ENCODE data around the gene SMS.

DNA sequence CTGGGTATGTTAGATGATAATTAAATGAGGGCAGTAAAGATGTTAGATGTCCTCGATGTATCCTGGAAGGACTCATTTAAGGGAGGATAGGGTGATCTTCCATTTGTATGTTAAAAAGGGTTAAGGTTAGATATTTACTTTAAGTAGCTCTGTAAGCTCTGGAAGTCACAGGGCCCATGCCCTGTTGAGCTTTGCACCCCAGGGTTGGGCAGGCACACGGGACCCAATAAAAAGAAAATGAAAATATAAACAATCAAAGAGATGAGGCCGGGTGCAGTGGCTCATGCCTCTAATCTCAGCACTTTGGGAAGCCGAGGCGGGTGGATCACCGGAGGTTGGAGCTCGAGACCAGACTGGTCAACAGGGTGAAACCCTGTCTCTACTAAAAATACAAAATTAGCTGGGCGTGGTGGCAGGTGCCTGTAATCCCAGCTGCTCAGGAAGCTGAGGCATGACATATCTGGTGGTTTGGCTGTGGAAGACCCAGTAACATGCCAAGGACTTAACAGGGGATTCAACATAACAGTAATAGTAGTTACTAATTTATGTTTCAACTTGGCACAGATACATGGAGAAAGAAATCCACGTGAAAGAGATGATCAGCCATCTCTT, 74.7 kb downstream of the SMS start:
- TF ChIP-seq, protein P1, sequence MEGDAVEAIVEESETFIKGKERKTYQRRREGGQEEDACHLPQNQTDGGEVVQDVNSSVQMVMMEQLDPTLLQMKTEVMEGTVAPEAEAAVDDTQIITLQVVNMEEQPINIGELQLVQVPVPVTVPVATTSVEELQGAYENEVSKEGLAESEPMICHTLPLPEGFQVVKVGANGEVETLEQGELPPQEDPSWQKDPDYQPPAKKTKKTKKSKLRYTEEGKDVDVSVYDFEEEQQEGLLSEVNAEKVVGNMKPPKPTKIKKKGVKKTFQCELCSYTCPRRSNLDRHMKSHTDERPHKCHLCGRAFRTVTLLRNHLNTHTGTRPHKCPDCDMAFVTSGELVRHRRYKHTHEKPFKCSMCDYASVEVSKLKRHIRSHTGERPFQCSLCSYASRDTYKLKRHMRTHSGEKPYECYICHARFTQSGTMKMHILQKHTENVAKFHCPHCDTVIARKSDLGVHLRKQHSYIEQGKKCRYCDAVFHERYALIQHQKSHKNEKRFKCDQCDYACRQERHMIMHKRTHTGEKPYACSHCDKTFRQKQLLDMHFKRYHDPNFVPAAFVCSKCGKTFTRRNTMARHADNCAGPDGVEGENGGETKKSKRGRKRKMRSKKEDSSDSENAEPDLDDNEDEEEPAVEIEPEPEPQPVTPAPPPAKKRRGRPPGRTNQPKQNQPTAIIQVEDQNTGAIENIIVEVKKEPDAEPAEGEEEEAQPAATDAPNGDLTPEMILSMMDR (conservative IDR thresholded peaks at IDR 0.05; ENCODE audit: low read depth in 2 of 2) = no peak
- no peak for TF ChIP-seq POLR2AphosphoS5 (IDR thresholded peaks at IDR 0.05; ENCODE audit: low read depth)
- TF ChIP-seq EZH2 (IDR thresholded peaks at IDR 0.05; ENCODE audit: low read depth, unreplicated experiment) = no peak
- no peak for TF ChIP-seq ETS1 (IDR thresholded peaks at IDR 0.05)
